IPS-NIHi7 (cell line): ENCODE results near the gene GLIPR1L2.

ENCODE experiments used
- DNase-seq: peaks from one replicate; pipeline ENCODE4 v3.0.0; 2012; ENCODE audit warnings: mixed read lengths; ENCODE audit errors: extremely low spot score

GLIPR1L2 gene

GRCh38 chr12:75478116-75478794 is 87.4 kb downstream of the GLIPR1L2 start:
- DNase-seq = no peak

GRCh38 chr12:75479963-75480461 is 89.1 kb downstream of the GLIPR1L2 start:
- no peak for DNase-seq

GRCh38 chr12:75480469-75480949 is 89.6 kb downstream of the GLIPR1L2 start, which contains the start of gene GLIPR1:
Gene GLIPR1 (plus strand): TSS chr12:75480755. CDS start chr12:75480881, 126 bp downstream.
- peak; percentile 15 for DNase-seq

GRCh38 chr12:75481013-75481705 is 90.3 kb downstream of the GLIPR1L2 start:
- DNase-seq = no peak

GRCh38 chr12:75481774-75482173 is 90.9 kb downstream of the GLIPR1L2 start:
- no peak for DNase-seq
